Hepatocyte (in vitro differentiated cells): ENCODE data around the gene ADAMTS2. TPM values are rescaled to one million over a fixed set of nuclear protein-coding genes. Genes with fewer than 3 reads are reported as not detected.

ENCODE experiments used
- DNase-seq: peaks from one replicate; pipeline ENCODE4 v3.0.0-alpha.2; 2016; ENCODE audit warnings: low spot score
- H2AFZ ChIP-seq: fragments of 200-600 bp; sonication (generic); 2 replicates; pipeline ENCODE4 v1.6.0; 2016; ENCODE audit warnings: antibody characterized with exemption, mild to moderate bottlenecking
- H3K27ac ChIP-seq: fragments of 200-600 bp; sonication (generic); 2 replicates; pipeline ENCODE4 v1.5.1; 2016; ENCODE audit warnings: mild to moderate bottlenecking
- H3K27me3 ChIP-seq: fragments of 200-600 bp; sonication (generic); 2 replicates; pipeline ENCODE4 v1.6.1; 2016
- H3K36me3 ChIP-seq: fragments of 200-600 bp; sonication (generic); replicated peaks from 2 replicates; pipeline ENCODE4 v1.5.1; 2016; ENCODE audit warnings: low read depth; ENCODE audit not compliant: insufficient read depth
- H3K4me1 ChIP-seq: fragments of 200-600 bp; sonication (generic); 2 replicates; pipeline ENCODE4 v1.5.1; 2016; ENCODE audit warnings: mild to moderate bottlenecking, moderate library complexity; ENCODE audit not compliant: insufficient read depth
- H3K4me2 ChIP-seq: fragments of 200-600 bp; sonication (generic); 2 replicates; pipeline ENCODE4 v1.6.0; 2016
- H3K4me3 ChIP-seq: fragments of 200-600 bp; sonication (generic); 2 replicates; pipeline ENCODE4 v1.5.1; 2016; ENCODE audit warnings: mild to moderate bottlenecking
- H3K79me2 ChIP-seq: fragments of 200-600 bp; sonication (generic); 2 replicates; pipeline ENCODE4 v1.6.0; 2017; ENCODE audit warnings: mild to moderate bottlenecking
- H3K9me2 ChIP-seq: fragments of 200-600 bp; sonication (generic); replicated peaks from 2 replicates; pipeline ENCODE4 v1.6.0; 2017; ENCODE audit warnings: mild to moderate bottlenecking; ENCODE audit not compliant: insufficient read depth
- H3K9me3 ChIP-seq: fragments of 200-600 bp; sonication (generic); 2 replicates; pipeline ENCODE4 v1.5.1; 2016; ENCODE audit warnings: low read depth, mild to moderate bottlenecking
- H4K20me1 ChIP-seq: fragments of 200-600 bp; sonication (generic); 2 replicates; pipeline ENCODE4 v1.6.0; 2016; ENCODE audit warnings: mild to moderate bottlenecking; ENCODE audit not compliant: insufficient read depth, poor library complexity, severe bottlenecking
- CTCF ChIP-seq: fragments of 200-600 bp; sonication (generic); IDR thresholded peaks from 2 replicates; pipeline ENCODE4 v1.5.1; 2016; ENCODE audit warnings: antibody characterized with exemption, mild to moderate bottlenecking; ENCODE audit not compliant: poor library complexity
- EZH2 ChIP-seq: fragments of 200-600 bp; sonication (generic); IDR thresholded peaks from 2 replicates; pipeline ENCODE4 v1.6.1; 2016; ENCODE audit warnings: antibody characterized with exemption, mild to moderate bottlenecking, borderline replicate concordance
- EZH2phosphoT487 ChIP-seq: fragments of 200-600 bp; sonication (generic); IDR thresholded peaks from one replicate; pipeline ENCODE4 v1.6.1; 2018; ENCODE audit warnings: antibody characterized with exemption, mild to moderate bottlenecking, low read depth, moderate library complexity; ENCODE audit not compliant: unreplicated experiment, severe bottlenecking
- WGBS: methylation state at CpG from one replicate; pipeline ENCODE4 v1.1.6; 2016; ENCODE audit warnings: low lambda C conversion rate; ENCODE audit errors: missing lambda C conversion rate; 5-methylcytosine and 5-hydroxymethylcytosine counted together
- polyA plus RNA-seq: library from polyadenylated mRNA; unstranded; fragments of >200 nt; fragmentation: Nextera tagmentation; extraction: Ambion mirVana; gene quantifications from 2 replicates; pipeline ENCODE4 v1.2.1, GENCODE V29; 2016
- total RNA-seq: library from RNA; depleted of rRNA; stranded (reverse); fragments of >200 nt; gene quantifications from 2 replicates; pipeline ENCODE4 v1.2.3, GENCODE V29; 2014

The ADAMTS2 gene
- total and polyA plus RNA-seq, 2 experiments from 2014 or later: 55.4 to 78.8 TPM

GRCh38 chr5:179131321-179131835 lies 213.9 kb downstream of the ADAMTS2 start:
- Histone ChIP-seq H3K27ac (no peak overlapping the region), H3K9me2 (no peaks in the 10 kb centered on the region), H3K27me3 (no peaks in the 10 kb centered on the region), H3K4me1 (no peaks in the 10 kb centered on the region), H4K20me1 (no peaks in the 10 kb centered on the region), H3K36me3 (no peaks in the 10 kb centered on the region), H3K4me3 (no peak overlapping the region), H3K9me3 (no peaks in the 10 kb centered on the region), H3K79me2 (no peaks in the 10 kb centered on the region), H3K4me2 (no peak overlapping the region), H2AFZ (no peak overlapping the region)
- TF ChIP-seq EZH2phosphoT487 (no peak), EZH2 (no peak), CTCF (no peak)
- no peak for DNase-seq
- 93% methylated on average over 10 of the region's 10 CpGs for WGBS

DNA sequence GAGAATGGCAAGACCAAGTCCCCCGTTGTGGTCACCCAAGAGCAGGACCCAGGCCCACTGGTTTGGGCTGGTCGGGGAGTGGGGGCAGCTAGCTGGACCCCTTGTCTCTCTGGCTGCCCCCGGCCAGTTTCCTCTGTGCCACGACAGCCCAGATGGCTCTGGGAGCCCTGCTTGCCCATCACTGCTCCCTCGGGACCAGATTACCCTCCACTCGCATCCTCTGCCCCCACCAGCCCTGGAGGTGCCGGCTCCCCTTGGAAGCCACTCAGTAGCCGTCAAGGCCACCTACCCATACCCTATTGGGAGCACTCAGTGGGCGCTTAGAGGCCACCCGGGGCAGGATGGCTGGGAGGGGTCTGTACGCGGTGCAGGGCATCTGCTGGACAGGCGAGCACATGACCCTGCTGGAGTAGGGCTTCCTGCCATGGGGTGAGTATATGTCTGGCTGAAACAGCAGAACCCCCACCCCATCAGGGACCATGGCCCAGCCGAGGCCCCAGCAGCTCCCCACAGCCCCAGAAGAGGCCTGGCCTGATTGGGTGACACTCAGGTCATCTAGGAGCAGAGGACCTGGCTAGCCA lies 215.1 kb downstream of the ADAMTS2 start:
- H4K20me1 ChIP-seq: no peaks in the 10 kb centered on the region
- H3K79me2 ChIP-seq: no peaks in the 10 kb centered on the region
- no peaks in the 10 kb centered on the region for H3K36me3 ChIP-seq
- no peaks in the 10 kb centered on the region for H3K9me2 ChIP-seq
- TF ChIP-seq EZH2: no peak
- TF ChIP-seq EZH2phosphoT487: no peak
- no peak for TF ChIP-seq CTCF
- no peak for DNase-seq
- WGBS: 97% methylated on average over 14 of the region's 14 CpGs
- no peak overlapping the region for H2AFZ ChIP-seq
- H3K4me1 ChIP-seq: no peaks in the 10 kb centered on the region
- H3K9me3 ChIP-seq: no peaks in the 10 kb centered on the region
- H3K27ac ChIP-seq: no peak overlapping the region
- H3K4me3 ChIP-seq: no peak overlapping the region
- no peaks in the 10 kb centered on the region for H3K27me3 ChIP-seq
- no peak overlapping the region for H3K4me2 ChIP-seq

- Histone ChIP-seq H3K79me2 (no peaks in the 10 kb centered on the region), H3K9me3 (no peaks in the 10 kb centered on the region), H2AFZ (no peak overlapping the region), H3K4me3 (no peak overlapping the region), H3K27me3 (no peaks in the 10 kb centered on the region), H4K20me1 (no peaks in the 10 kb centered on the region), H3K4me2 (no peak overlapping the region), H3K9me2 (no peaks in the 10 kb centered on the region), H3K4me1 (no peaks in the 10 kb centered on the region), H3K27ac (no peak overlapping the region), H3K36me3 (no peaks in the 10 kb centered on the region)
- TF ChIP-seq EZH2phosphoT487: no peak
- no peak for DNase-seq
- 96% methylated on average over 18 of the region's 18 CpGs for WGBS
Measured at GRCh38 chr5:179129607-179130071, 215.6 kb downstream of the ADAMTS2 start.

- Histone ChIP-seq H3K9me3 (no peaks in the 10 kb centered on the region), H4K20me1 (no peaks in the 10 kb centered on the region), H2AFZ (no peak overlapping the region), H3K27ac (no peak overlapping the region), H3K27me3 (no peaks in the 10 kb centered on the region), H3K4me3 (no peak overlapping the region), H3K9me2 (no peaks in the 10 kb centered on the region), H3K4me1 (no peaks in the 10 kb centered on the region), H3K79me2 (no peaks in the 10 kb centered on the region), H3K36me3 (no peaks in the 10 kb centered on the region), H3K4me2 (no peak overlapping the region)
- no peak for TF ChIP-seq CTCF
- WGBS: 90% methylated on average over 14 of the region's 14 CpGs
- DNase-seq: no peak
Measured at GRCh38 chr5:179128976-179129375, 216.3 kb downstream of the ADAMTS2 start.
